HUES6 (cell line): ENCODE results near the gene POU2F2.

ENCODE experiments used
- H3K27ac ChIP-seq: 2 replicates; pipeline ENCODE4 v1.7.0; 2013; ENCODE audit warnings: low read depth, mild to moderate bottlenecking, low read length, inconsistent platforms
- H3K27me3 ChIP-seq: 2 replicates; pipeline ENCODE4 v1.6.1; 2013; ENCODE audit warnings: low read length; ENCODE audit not compliant: control insufficient read depth, insufficient read depth
- H3K36me3 ChIP-seq: 2 replicates; pipeline ENCODE4 v1.6.1; 2013; ENCODE audit warnings: low read length; ENCODE audit not compliant: control insufficient read depth, insufficient read depth
- H3K4me1 ChIP-seq: 2 replicates; pipeline ENCODE4 v1.6.1; 2013; ENCODE audit warnings: low read length; ENCODE audit not compliant: control insufficient read depth, insufficient read depth
- H3K4me3 ChIP-seq: 2 replicates; pipeline ENCODE4 v1.5.1; 2013; ENCODE audit warnings: low read depth, low read length
- H3K9ac ChIP-seq: one replicate; pipeline ENCODE4 v1.6.1; 2013; ENCODE audit warnings: mild to moderate bottlenecking, low read length
- H3K9me3 ChIP-seq: 2 replicates; pipeline ENCODE4 v1.6.1; 2013; ENCODE audit warnings: low read depth, low read length; ENCODE audit not compliant: control insufficient read depth, insufficient read depth

The POU2F2 gene

DNA sequence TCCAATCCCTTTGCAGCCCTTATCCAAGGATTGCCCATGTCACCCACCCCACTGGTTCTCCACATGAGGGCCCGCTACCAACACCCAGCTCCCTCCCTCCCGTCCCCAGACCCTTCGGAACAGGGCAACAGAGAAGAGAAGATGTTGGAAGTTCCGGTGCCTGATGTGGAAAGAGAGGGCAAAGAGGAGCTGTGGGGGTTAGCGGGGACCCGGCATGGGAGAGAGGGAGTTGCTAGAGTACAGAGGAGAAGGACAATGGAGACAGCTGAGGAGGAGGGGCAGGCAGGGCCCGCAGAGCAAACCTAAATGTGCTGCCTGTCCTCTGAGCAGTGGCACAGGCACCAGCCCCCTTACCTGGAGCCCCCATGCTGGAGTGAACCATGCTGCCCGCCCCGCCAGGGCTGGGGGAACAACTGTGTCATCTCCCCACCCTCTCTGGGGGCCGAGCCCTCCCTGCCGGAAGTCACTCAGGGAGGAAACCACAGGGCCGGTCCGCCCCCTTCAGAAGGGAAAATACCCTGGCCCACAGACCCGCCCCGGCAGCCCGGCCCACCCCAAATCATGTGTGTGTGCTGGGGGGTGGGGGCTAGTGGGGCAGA lies at the start of gene POU2F2:
POU2F2 (minus strand) TSS at position 417 of the 599 bp plus-strand sequence; CDS start at position 382, 35 bp downstream.
- no peaks in the 10 kb centered on the region for H3K36me3 ChIP-seq
- H3K9me3 ChIP-seq = no peaks in the 10 kb centered on the region
- peak within 1 kb of the TSS; percentile 63 for H3K4me3 ChIP-seq
- H3K27ac ChIP-seq = no peak within 1 kb of the TSS
- peaks cover 31% of the 10 kb centered on the region for H3K27me3 ChIP-seq
- H3K4me1 ChIP-seq = peaks cover 10% of the 10 kb centered on the region; the same call in 1 of the 2 replicates
- H3K9ac ChIP-seq = peak within 1 kb of the TSS; percentile 25

- no peaks in the 10 kb centered on the region for H3K36me3 ChIP-seq
- no peaks in the 10 kb centered on the region for H3K9me3 ChIP-seq
- no peak overlapping the region for H3K27ac ChIP-seq
- H3K4me1 ChIP-seq = peaks cover 9% of the 10 kb centered on the region; the same call in 1 of the 2 replicates
- H3K9ac ChIP-seq = no peak overlapping the region
- H3K27me3 ChIP-seq = peaks cover 88% of the 10 kb centered on the region
- no peak overlapping the region for H3K4me3 ChIP-seq
Measured at GRCh38 chr19:42178791-42179674, 46.8 kb upstream of the POU2F2 start.

DNA sequence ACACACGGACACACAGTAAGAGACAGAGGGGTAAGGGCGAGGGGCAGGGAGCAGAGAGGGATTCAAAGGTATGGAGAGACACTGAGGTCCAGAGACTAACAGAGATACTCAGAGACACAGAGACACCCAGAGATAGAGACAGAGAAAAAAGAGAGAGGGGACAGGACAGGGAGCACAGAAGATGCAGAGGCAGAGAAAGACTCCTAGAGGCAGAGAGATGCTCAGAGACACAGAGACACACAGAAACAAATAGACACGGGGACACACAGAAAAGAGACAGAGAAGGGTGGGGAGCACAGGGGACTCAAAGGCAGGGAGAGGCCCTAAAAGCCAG lies 45.4 kb upstream of the POU2F2 start:
- Histone ChIP-seq H3K27me3 (peaks cover 96% of the 10 kb centered on the region), H3K4me3 (0 out of 2 replicates have a peak overlapping the region, but pooled peaks have one; percentile 52)

GRCh38 chr19:42176990-42177685 lies 44.9 kb upstream of the POU2F2 start:
- H3K27ac ChIP-seq = no peak overlapping the region
- H3K27me3 ChIP-seq = peaks cover 96% of the 10 kb centered on the region
- H3K9me3 ChIP-seq = no peaks in the 10 kb centered on the region
- peak overlapping the region; percentile 59 for H3K4me3 ChIP-seq
- no peaks in the 10 kb centered on the region for H3K36me3 ChIP-seq
- H3K9ac ChIP-seq = no peak overlapping the region
- H3K4me1 ChIP-seq = peaks cover 9% of the 10 kb centered on the region; the same call in 1 of the 2 replicates

More for the DNA sequence above, 45.4 kb upstream of the POU2F2 start:
- Histone ChIP-seq H3K4me1 (peaks cover 9% of the 10 kb centered on the region; the same call in 1 of the 2 replicates), H3K27ac (no peak overlapping the region), H3K9me3 (no peaks in the 10 kb centered on the region), H3K36me3 (no peaks in the 10 kb centered on the region), H3K9ac (no peak overlapping the region)

DNA sequence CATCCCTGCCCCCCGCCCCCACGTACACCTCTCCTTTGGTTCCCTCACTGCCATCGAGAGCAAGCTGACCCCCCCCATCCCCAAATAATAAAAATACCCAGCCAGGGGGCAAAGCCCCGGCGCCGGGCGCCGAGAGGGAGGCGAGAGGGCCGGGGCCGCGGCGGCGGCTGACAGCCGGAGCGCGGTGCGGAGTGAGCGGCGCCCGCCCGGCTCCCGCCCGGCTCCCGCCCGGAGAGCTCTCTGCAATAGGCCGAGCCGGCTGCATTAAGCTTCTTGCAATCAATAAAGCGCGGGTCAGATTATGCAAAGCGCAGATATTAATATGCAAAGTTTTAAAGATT lies 44.4 kb upstream of the POU2F2 start:
- H3K9me3 ChIP-seq = no peaks in the 10 kb centered on the region
- H3K4me1 ChIP-seq = peaks cover 9% of the 10 kb centered on the region; the same call in 1 of the 2 replicates
- no peaks in the 10 kb centered on the region for H3K36me3 ChIP-seq
- H3K9ac ChIP-seq = no peak overlapping the region
- peak overlapping the region; percentile 59 for H3K4me3 ChIP-seq
- no peak overlapping the region for H3K27ac ChIP-seq
- peaks cover 96% of the 10 kb centered on the region for H3K27me3 ChIP-seq

DNA sequence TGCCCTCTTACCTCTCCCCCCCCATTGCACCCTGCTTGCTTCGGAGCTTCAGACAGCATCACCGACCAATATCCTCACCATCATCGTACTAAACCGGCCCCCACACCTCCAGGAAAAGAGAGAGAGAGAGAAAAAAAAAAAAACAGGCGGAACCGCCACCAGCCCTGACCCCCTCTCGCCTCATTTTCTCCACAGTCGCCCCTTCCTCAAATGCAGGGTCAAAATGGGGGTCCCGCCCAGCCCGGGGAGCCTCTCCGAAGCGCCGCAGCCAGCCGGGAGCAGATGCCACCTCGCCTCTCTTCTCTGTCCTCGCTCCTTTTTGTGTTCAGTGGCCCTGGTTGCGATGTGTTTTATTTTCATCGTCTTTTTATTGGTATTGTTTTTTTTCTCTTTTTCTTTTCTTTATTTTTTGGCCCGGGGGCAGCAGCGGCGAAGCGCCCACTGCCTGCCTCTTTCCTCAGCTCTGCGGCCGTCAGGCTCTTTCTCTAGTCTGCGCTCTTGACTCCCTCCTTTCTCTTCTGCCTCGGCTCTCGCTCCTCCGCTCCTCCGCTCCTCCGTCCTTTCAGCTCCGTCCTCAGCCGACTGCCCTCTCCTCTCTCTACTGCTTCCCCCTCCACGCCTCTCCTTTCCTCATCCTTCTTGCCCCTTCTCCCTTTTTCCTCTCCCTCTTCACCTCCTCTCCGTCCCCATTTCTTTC lies 43.9 kb upstream of the POU2F2 start:
- Histone ChIP-seq H3K9me3 (no peaks in the 10 kb centered on the region), H3K27me3 (peaks cover 93% of the 10 kb centered on the region), H3K36me3 (no peaks in the 10 kb centered on the region), H3K27ac (no peak overlapping the region), H3K9ac (no peak overlapping the region), H3K4me1 (peaks cover 9% of the 10 kb centered on the region; the same call in 1 of the 2 replicates), H3K4me3 (peak overlapping the region; percentile 59)

GRCh38 chr19:42174958-42175734 lies 42.9 kb upstream of the POU2F2 start:
- Histone ChIP-seq H3K27me3 (peaks cover 83% of the 10 kb centered on the region), H3K4me3 (no peak overlapping the region)

GRCh38 chr19:42174188-42174587 lies 41.9 kb upstream of the POU2F2 start:
- no peaks in the 10 kb centered on the region for H3K9me3 ChIP-seq
- H3K27me3 ChIP-seq = peaks cover 76% of the 10 kb centered on the region
- H3K4me3 ChIP-seq = no peak overlapping the region
- no peaks in the 10 kb centered on the region for H3K36me3 ChIP-seq
- no peak overlapping the region for H3K27ac ChIP-seq
- no peak overlapping the region for H3K9ac ChIP-seq
- H3K4me1 ChIP-seq = peaks cover 9% of the 10 kb centered on the region; the same call in 1 of the 2 replicates

More at GRCh38 chr19:42174958-42175734, 42.9 kb upstream of the POU2F2 start:
- H3K9ac ChIP-seq = no peak overlapping the region
- no peak overlapping the region for H3K27ac ChIP-seq
- H3K4me1 ChIP-seq = peaks cover 9% of the 10 kb centered on the region; the same call in 1 of the 2 replicates
- H3K36me3 ChIP-seq = no peaks in the 10 kb centered on the region
- no peaks in the 10 kb centered on the region for H3K9me3 ChIP-seq

- peaks cover 72% of the 10 kb centered on the region for H3K27me3 ChIP-seq
- H3K9me3 ChIP-seq = no peaks in the 10 kb centered on the region
Measured at GRCh38 chr19:42173695-42174094, 41.4 kb upstream of the POU2F2 start.

GRCh38 chr19:42172261-42172660 lies 40.0 kb upstream of the POU2F2 start:
- Histone ChIP-seq H3K9me3 (no peaks in the 10 kb centered on the region), H3K36me3 (no peaks in the 10 kb centered on the region), H3K27me3 (peaks cover 69% of the 10 kb centered on the region), H3K4me1 (peaks cover 6% of the 10 kb centered on the region; the same call in 1 of the 2 replicates), H3K4me3 (no peak overlapping the region), H3K27ac (no peak overlapping the region), H3K9ac (no peak overlapping the region)

More at GRCh38 chr19:42173695-42174094, 41.4 kb upstream of the POU2F2 start:
- no peaks in the 10 kb centered on the region for H3K36me3 ChIP-seq
- H3K4me1 ChIP-seq = peaks cover 9% of the 10 kb centered on the region; the same call in 1 of the 2 replicates
- H3K9ac ChIP-seq = no peak overlapping the region
- H3K4me3 ChIP-seq = no peak overlapping the region
- no peak overlapping the region for H3K27ac ChIP-seq
